Measurements from ENCODE around the gene MID2.
"Not testable (repeated sequence)": the region's sequence is repeated elsewhere in the genome, so short reads cannot be mapped to it uniquely, and the experiment has no call there.

MID2 gene, protein sequence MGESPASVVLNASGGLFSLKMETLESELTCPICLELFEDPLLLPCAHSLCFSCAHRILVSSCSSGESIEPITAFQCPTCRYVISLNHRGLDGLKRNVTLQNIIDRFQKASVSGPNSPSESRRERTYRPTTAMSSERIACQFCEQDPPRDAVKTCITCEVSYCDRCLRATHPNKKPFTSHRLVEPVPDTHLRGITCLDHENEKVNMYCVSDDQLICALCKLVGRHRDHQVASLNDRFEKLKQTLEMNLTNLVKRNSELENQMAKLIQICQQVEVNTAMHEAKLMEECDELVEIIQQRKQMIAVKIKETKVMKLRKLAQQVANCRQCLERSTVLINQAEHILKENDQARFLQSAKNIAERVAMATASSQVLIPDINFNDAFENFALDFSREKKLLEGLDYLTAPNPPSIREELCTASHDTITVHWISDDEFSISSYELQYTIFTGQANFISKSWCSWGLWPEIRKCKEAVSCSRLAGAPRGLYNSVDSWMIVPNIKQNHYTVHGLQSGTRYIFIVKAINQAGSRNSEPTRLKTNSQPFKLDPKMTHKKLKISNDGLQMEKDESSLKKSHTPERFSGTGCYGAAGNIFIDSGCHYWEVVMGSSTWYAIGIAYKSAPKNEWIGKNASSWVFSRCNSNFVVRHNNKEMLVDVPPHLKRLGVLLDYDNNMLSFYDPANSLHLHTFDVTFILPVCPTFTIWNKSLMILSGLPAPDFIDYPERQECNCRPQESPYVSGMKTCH

DNA sequence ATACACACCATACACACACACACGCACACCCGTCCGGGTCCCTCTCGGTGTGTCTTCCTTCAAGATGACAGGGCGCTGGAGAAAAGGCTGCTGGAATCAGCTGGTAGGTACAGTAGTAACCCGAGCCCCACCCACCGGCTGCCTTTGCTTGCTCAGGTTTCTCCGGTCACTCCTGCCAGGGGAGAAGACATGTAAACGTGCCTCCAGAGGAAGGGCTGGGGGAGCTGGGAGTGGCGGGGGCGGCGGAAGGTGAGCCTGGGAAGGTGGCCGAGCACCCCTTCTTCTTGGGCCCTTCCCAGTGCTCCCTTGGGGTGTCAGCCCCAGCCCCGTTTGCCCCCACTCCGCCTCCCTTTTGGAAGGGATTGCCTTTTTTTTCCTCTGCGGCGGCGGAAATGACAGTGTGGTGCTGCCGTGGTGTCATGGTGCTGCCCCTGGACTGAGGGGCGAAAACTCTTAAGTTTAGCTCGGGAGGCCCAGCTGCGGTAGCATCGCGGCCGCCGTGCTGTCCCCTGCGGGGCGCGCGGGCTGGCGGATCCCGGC, at the start of gene MID2:
Gene MID2, plus strand, starts transcription at position 169 of the 540 bp plus-strand sequence. CDS start 561 bp downstream, outside the sequence.
- Histone ChIP-seq H2AFZ (ENCODE audit: low read length, unreplicated experiment) (peak within 1 kb of the TSS; percentile 85), H3K27ac (ENCODE audit: low read depth, low read length) (peak within 1 kb of the TSS; percentile 81), H3K79me2 (ENCODE audit: control insufficient read depth, insufficient read depth, low read length, unreplicated experiment) (peaks cover 35% of the 10 kb centered on the region)

DNA sequence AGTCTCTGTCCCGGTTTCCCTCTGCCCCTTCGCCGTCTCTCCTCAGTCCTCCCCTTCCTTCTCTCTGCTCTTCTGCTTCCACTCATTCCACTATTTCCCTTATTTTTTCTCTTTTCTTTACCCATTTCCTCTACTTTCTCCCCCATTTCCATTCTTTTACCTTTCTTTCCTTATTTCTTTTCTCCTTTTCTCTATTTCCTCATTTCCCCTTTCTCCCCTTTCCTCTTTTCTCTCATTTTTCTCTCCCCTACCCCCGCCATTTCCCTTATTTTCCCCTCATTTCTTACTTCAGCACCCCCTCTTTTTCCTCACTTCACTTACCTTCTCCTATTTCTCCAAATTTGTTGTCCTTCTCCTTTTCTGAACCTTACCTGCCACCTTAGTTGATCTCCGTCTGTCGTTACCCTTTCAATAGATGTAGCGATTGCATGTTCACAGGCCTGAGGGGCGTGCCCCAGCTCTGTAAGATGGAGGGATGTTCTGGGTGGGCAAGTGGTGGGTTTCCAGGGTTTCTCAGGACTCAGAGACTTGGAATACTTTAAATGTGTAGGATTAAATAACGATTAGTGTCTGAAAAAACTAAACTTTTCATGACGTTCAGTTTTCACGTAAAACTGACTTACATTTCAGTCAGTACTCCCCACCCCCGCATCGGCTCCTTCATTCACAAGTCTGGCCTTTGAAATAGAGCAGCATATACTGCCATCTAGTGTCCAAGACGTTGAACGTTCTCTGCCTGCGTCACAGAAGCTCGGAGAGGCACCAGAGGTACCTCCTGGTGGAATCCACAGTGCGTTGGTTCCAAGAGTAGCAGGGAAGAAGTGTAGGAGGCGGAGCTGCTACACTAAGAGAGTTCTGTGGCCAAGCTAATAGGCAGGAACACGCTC, 48.8 kb upstream of the MID2 start:
- H3K4me3 ChIP-seq (ENCODE audit: low read depth, low read length) = peak overlapping the region; percentile 82
- no peaks in the 10 kb centered on the region for H3K79me2 ChIP-seq (ENCODE audit: control insufficient read depth, insufficient read depth, low read length, unreplicated experiment)
- peak overlapping the region; percentile 73 for H3K27ac ChIP-seq (ENCODE audit: low read depth, low read length)
- H3K36me3 ChIP-seq (ENCODE audit: insufficient read depth, low read length) = no peaks in the 10 kb centered on the region
- no peaks in the 10 kb centered on the region for H3K4me1 ChIP-seq (ENCODE audit: control insufficient read depth, insufficient read depth, low read length, unreplicated experiment)
- no peaks in the 10 kb centered on the region for H3K27me3 ChIP-seq (ENCODE audit: insufficient read depth, low read length)
- H2AFZ ChIP-seq (ENCODE audit: low read length, unreplicated experiment) = peak overlapping the region; percentile 38

More for the DNA sequence above, at the start of gene MID2:
- Histone ChIP-seq H3K27me3 (ENCODE audit: insufficient read depth, low read length) (no peaks in the 10 kb centered on the region), H3K4me3 (ENCODE audit: low read depth, low read length) (peak within 1 kb of the TSS; percentile 86), H3K36me3 (ENCODE audit: insufficient read depth, low read length) (no peaks in the 10 kb centered on the region), H3K4me1 (ENCODE audit: control insufficient read depth, insufficient read depth, low read length, unreplicated experiment) (peaks cover 13% of the 10 kb centered on the region)

DNA sequence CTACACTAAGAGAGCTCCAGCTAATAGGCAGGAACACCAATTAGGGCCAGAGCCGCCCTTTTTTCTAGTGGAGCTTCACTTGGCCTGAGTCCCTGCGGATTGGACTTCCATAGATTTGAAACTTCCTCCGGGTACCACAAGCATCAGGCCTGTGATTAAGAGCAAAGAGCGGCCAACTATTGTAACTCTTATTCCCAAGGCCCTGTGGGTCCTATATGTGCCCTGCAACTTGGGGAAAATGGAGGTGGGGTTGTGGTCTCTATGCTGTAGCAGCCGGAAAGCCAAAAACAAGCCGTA, 48.2 kb upstream of the MID2 start, which contains the start of gene NCBP2L:
Gene NCBP2L, plus strand, starts transcription at position 198 of the 297 bp plus-strand sequence. CDS start 16,488 bp downstream, outside the sequence.
- Histone ChIP-seq H3K27me3 (ENCODE audit: insufficient read depth, low read length) (no peaks in the 10 kb centered on the region), H3K79me2 (ENCODE audit: control insufficient read depth, insufficient read depth, low read length, unreplicated experiment) (no peaks in the 10 kb centered on the region), H3K27ac (ENCODE audit: low read depth, low read length) (peak within 1 kb of the TSS; percentile 73), H3K4me3 (ENCODE audit: low read depth, low read length) (peak within 1 kb of the TSS; percentile 82), H3K36me3 (ENCODE audit: insufficient read depth, low read length) (no peaks in the 10 kb centered on the region), H3K4me1 (ENCODE audit: control insufficient read depth, insufficient read depth, low read length, unreplicated experiment) (no peaks in the 10 kb centered on the region), H2AFZ (ENCODE audit: low read length, unreplicated experiment) (peak within 1 kb of the TSS; percentile 18)

DNA sequence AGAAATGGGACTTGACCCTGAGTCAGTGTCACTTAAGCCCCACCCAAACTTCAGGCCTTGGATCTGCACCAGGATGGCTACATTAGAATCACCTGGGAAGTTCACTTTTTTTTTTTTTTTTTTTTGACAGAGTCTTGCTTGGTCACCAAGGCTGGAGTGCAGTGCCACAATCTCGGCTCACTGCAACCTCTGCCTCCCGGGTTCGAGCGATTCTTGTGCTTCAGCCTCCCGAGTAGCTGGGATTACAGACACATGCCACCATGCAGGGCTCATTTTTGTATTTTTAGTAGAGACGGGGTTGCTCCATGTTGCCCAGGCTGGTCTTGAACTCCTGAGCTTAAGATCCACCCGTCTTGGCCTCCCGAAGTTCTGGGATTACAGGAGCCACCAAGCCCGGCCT, 45.1 kb upstream of the MID2 start:
- Histone ChIP-seq H2AFZ (ENCODE audit: low read length, unreplicated experiment) (no peak overlapping the region), H3K27ac (ENCODE audit: low read depth, low read length) (no peak overlapping the region), H3K79me2 (ENCODE audit: control insufficient read depth, insufficient read depth, low read length, unreplicated experiment) (no peaks in the 10 kb centered on the region), H3K4me1 (ENCODE audit: control insufficient read depth, insufficient read depth, low read length, unreplicated experiment) (no peaks in the 10 kb centered on the region), H3K36me3 (ENCODE audit: insufficient read depth, low read length) (no peaks in the 10 kb centered on the region), H3K27me3 (ENCODE audit: insufficient read depth, low read length) (no peaks in the 10 kb centered on the region), H3K4me3 (ENCODE audit: low read depth, low read length) (no peak overlapping the region)

DNA sequence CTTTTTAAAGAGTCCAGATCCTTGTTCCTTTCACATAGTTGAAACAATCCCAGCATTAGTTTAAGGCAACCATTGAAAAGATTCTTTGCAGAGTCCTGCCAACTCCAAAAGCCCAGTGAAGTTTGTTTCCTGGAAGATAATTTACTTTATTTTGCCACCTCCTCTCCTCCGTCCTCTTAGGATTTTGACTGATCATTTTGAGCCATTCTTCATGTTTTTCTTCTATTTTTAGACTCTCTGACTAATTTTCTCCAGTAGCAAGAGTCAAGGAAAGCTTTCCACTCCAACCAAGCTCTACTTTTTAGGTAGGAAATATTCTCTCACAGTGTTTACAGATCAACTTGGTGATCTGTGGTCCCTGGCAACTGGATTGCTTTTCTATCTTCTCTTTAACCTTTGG, 37.8 kb upstream of the MID2 start:
- no peak overlapping the region for H2AFZ ChIP-seq (ENCODE audit: low read length, unreplicated experiment)
- no peak overlapping the region for H3K27ac ChIP-seq (ENCODE audit: low read depth, low read length)
- H3K36me3 ChIP-seq (ENCODE audit: insufficient read depth, low read length) = no peaks in the 10 kb centered on the region
- H3K4me1 ChIP-seq (ENCODE audit: control insufficient read depth, insufficient read depth, low read length, unreplicated experiment) = no peaks in the 10 kb centered on the region
- 0 out of 2 replicates have a peak, but pooled peaks cover 3% of the 10 kb centered on the region for H3K27me3 ChIP-seq (ENCODE audit: insufficient read depth, low read length)
- no peak overlapping the region for H3K4me3 ChIP-seq (ENCODE audit: low read depth, low read length)
- H3K79me2 ChIP-seq (ENCODE audit: control insufficient read depth, insufficient read depth, low read length, unreplicated experiment) = no peaks in the 10 kb centered on the region

DNA sequence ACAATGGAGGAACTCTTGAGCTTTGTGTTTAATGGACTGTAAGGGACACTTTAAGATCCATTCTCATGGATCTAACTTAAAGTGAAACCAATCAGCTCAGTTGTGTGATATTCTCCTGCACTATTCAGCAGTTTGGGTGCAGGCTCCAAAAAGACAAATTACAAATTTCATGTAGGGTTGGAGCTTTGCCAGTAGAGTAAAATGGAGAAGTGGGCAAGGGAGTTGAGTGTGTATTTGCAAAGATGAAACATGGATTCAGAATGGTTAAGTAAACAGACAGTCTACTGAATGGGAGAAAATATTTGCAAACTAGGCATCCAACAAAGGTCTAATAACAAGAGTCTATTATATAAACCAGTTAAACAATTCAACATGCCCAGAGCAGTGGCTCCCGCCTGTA, 21.2 kb upstream of the MID2 start:
- no peak overlapping the region for H3K4me3 ChIP-seq (ENCODE audit: low read depth, low read length)
- H3K4me1 ChIP-seq (ENCODE audit: control insufficient read depth, insufficient read depth, low read length, unreplicated experiment) = no peaks in the 10 kb centered on the region
- no peaks in the 10 kb centered on the region for H3K79me2 ChIP-seq (ENCODE audit: control insufficient read depth, insufficient read depth, low read length, unreplicated experiment)
- no peaks in the 10 kb centered on the region for H3K27me3 ChIP-seq (ENCODE audit: insufficient read depth, low read length)
- H2AFZ ChIP-seq (ENCODE audit: low read length, unreplicated experiment) = no peak overlapping the region
- H3K27ac ChIP-seq (ENCODE audit: low read depth, low read length) = no peak overlapping the region
- H3K36me3 ChIP-seq (ENCODE audit: insufficient read depth, low read length) = no peaks in the 10 kb centered on the region

DNA sequence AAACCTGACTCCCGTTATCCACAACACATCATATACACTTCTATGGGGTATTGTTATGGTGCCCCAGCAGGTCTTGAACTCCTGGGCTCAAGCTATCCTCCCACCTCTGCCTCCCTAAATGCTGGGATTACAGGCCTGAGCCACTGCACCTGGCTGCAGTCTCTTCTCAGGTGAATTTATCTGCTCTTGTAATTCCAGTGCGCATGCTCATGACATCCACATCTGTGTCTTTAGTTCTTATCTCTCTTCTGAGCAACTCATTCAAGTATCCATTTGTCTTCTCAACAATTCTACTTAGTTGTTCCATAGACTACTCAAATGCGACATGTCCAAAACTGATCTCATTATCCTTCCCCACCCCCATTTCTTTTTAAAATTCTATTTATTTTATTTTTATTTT, 20.5 kb upstream of the MID2 start:
- H3K4me1 ChIP-seq (ENCODE audit: control insufficient read depth, insufficient read depth, low read length, unreplicated experiment) = no peaks in the 10 kb centered on the region
- H3K27me3 ChIP-seq (ENCODE audit: insufficient read depth, low read length) = no peaks in the 10 kb centered on the region
- H2AFZ ChIP-seq (ENCODE audit: low read length, unreplicated experiment) = no peak overlapping the region
- H3K4me3 ChIP-seq (ENCODE audit: low read depth, low read length) = no peak overlapping the region
- no peak overlapping the region for H3K27ac ChIP-seq (ENCODE audit: low read depth, low read length)
- H3K36me3 ChIP-seq (ENCODE audit: insufficient read depth, low read length) = no peaks in the 10 kb centered on the region
- H3K79me2 ChIP-seq (ENCODE audit: control insufficient read depth, insufficient read depth, low read length, unreplicated experiment) = no peaks in the 10 kb centered on the region

DNA sequence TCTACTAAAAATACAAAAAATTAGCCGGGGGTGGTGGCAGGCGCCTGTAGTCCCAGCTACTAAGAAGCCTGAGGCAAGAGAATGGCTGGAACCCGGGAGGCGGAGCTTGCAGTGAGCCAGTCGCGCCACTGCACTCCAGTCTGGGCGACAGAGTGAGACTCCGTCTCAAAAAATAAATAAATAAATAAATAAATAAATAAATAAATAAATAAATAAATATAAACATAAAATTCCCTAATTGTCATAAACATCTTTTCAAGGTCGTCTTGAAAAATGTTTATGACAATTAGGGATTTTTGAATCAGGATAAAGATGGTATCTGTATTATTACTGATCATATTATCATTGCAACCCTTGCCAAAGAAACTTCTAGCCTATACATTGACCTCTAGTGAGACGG, 15.6 kb upstream of the MID2 start:
- not testable (repeated sequence) for H3K36me3 ChIP-seq (ENCODE audit: insufficient read depth, low read length); H3K4me3 ChIP-seq (ENCODE audit: low read depth, low read length); H3K79me2 ChIP-seq (ENCODE audit: control insufficient read depth, insufficient read depth, low read length, unreplicated experiment); H2AFZ ChIP-seq (ENCODE audit: low read length, unreplicated experiment); H3K27me3 ChIP-seq (ENCODE audit: insufficient read depth, low read length); H3K27ac ChIP-seq (ENCODE audit: low read depth, low read length); H3K4me1 ChIP-seq (ENCODE audit: control insufficient read depth, insufficient read depth, low read length, unreplicated experiment)

DNA sequence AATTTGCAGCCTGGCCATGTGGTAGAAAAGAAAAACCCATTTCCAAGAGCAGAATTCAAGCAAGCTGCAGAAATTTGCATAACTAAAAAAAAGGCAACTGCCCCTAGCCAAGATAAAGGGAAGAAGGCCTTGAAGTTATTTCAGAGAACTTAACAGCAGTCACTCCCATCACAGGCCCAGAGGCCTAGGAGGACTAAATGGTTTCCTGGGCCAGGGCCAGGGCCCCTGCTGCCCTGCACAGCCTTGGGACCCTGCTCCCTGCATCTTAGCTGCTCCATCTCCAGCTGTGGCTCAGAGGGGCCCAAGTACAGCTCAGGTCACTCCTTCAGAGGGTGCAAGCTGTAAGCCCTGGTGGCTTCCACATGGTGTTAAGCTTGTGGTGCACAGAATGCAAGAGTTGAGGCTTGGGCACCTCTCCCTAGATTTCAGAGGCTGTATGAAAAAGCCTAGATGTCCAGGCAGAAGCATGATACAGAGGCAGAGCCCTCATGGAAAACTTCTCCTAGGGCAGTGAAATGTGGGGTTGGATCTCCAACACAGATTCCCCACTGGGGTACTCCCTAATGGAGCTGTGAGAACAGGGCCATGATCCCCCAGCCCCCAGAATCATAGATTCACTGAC, 6.7 kb upstream of the MID2 start:
- H3K27me3 ChIP-seq (ENCODE audit: insufficient read depth, low read length) = no peaks in the 10 kb centered on the region
- no peaks in the 10 kb centered on the region for H3K36me3 ChIP-seq (ENCODE audit: insufficient read depth, low read length)
- H2AFZ ChIP-seq (ENCODE audit: low read length, unreplicated experiment) = no peak overlapping the region
- no peak overlapping the region for H3K27ac ChIP-seq (ENCODE audit: low read depth, low read length)
- H3K79me2 ChIP-seq (ENCODE audit: control insufficient read depth, insufficient read depth, low read length, unreplicated experiment) = no peaks in the 10 kb centered on the region
- H3K4me3 ChIP-seq (ENCODE audit: low read depth, low read length) = no peak overlapping the region
- H3K4me1 ChIP-seq (ENCODE audit: control insufficient read depth, insufficient read depth, low read length, unreplicated experiment) = no peaks in the 10 kb centered on the region

DNA sequence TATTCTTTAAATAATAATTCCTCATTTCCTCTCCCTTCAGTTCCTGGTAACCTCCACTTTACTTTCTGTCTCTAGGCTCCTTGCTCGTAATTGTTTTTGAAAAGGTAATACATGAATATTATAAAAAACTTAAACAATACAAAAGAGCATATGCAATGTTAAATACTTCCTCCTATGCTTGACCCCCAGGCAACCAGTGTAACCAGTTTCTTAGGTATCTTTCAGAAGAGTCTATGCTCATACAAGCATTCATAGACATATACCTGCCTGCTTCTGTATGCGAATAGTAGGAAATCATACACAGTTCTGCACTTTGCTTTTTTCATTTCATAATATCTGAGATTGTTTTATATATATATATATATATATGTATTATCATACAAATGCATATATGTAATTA, 2.6 kb upstream of the MID2 start:
- no peaks in the 10 kb centered on the region for H3K27me3 ChIP-seq (ENCODE audit: insufficient read depth, low read length)
- no peaks in the 10 kb centered on the region for H3K36me3 ChIP-seq (ENCODE audit: insufficient read depth, low read length)
- H3K79me2 ChIP-seq (ENCODE audit: control insufficient read depth, insufficient read depth, low read length, unreplicated experiment) = peaks cover 13% of the 10 kb centered on the region
- no peak overlapping the region for H2AFZ ChIP-seq (ENCODE audit: low read length, unreplicated experiment)
- no peak overlapping the region for H3K4me3 ChIP-seq (ENCODE audit: low read depth, low read length)
- H3K4me1 ChIP-seq (ENCODE audit: control insufficient read depth, insufficient read depth, low read length, unreplicated experiment) = peaks cover 13% of the 10 kb centered on the region
- no peak overlapping the region for H3K27ac ChIP-seq (ENCODE audit: low read depth, low read length)
